ENCODE results near the gene WDFY2.
A peak's percentile ranks its signal among the peaks of the same experiment; 100 is the strongest.

WDFY2 gene

DNA sequence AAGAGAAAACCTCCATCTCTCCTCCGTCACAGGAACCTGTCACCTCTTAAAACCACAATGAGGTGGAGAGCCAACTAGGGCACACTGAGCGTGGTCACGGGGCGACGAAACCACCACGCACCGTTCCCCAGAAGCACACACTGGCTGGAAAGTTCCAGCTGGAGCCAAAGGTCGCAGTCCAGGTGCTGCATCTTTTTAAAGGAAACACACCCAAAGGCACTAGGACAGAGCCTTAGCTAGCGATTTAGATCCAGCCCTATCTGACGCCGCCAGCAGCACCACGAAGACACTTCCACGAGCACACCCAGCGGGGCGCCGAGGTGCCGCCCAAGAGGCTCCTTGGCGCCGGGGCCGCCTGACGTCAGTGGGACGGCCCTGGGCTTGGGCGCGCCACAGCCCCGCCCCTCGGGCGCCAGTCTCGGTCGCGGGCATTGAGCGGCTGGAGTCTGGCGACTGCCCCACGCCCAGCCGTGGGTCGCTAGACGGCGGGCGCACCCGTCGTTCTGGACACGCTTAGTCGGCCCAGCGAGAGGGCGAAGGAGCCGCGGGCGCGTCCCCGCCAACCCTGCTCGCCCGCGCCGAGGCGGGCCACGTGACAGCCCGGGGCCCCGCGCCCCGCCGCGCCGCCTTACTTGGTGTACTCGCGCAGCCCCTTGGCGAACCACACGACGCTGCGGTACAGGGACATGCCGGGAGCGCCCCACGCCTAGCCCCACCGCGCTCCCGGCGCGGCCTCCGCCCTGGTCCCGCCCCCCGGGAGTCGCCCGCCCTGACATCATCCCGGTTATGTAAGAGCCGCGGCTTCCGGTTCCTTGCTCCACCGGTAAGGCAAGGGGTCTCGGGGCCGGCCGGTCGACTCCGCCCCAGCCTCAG is 219.4 kb downstream of the WDFY2 start, which contains the start of gene DHRS12:
DHRS12 (minus strand) TSS at position 742 of the 873 bp plus-strand sequence. CDS start 4,504 bp downstream, outside the sequence.
- DNase-seq: peak; percentile 83

GRCh38 chr13:51804295-51805172 is 220.3 kb downstream of the WDFY2 start:
- DNase-seq: no peak

DNA sequence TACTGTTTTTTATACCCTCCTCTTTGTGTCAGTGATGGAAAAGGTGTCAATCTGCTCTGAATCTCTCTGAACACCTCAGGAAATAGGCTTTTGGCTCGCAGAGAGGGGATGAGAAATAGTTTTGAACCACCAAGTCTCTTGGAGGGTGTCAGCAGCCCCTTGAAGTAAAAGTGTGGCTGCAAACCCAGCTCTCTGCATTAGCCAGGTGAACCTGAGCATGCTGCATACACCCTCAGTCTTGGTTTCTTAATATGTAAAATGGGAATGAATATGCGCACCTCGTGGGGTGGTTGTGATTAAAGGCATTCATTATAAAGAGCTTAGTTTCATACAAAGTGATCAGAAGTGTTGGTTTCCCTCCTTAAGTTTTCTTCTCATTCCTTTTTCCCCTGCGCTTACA is 221.1 kb downstream of the WDFY2 start:
- no peak for DNase-seq

DNA sequence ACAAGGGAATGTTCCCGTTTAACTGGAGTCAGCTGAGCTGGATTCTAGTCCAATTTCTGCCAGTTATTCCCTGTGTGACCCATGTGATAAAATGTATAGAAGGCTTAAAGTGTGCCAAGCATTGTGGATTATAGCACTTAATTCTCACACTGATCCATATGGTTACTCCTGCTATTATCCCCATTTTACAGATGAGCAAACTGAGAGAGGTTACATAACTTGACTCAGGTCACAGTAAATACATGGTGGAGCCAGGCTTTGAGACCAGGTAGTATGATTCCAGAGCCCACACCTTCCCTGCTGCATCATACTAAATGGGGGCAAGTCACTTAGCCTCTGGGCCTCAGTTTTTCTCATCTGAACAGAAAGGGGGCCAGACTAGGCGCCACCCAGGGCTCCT is 221.7 kb downstream of the WDFY2 start:
- no peak for DNase-seq

DNA sequence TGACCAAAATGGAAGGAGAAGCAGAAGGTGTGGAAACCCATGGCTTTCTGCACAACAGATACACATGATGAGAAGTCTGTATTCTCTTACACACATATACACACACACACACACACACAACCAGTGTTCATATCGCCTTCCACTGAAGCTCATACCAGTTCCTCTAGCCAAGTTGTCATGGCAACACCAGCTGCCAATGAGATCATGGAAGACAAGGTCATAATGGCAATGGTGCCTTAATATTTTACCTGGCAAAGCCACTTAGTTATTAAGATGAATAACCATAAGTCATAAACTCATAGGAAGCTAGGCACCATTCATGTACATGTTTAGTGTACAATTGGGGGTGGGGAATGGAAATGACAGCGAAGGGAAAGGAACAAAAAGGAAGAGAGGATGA is 222.3 kb downstream of the WDFY2 start:
- no peak for DNase-seq

DNA sequence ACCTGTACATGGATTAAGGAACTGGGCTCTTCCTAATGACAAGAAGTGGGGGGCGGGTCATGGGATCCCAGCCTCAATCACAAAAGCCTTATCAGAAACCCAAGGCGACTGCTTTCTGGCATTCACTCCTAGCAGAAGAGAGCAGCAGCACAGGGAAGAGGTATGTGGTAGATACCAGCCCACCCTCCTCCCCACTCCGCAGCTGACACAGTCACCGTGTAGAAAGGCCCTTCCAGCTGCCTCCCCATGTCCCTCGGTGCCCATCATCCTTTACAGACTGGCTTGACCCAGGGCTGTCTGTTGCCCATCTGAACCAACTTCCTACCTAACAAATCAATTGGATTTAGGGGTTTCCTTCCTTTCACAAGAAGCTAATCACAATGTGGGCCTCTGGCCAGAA is 222.8 kb downstream of the WDFY2 start:
- DNase-seq: no peak

- DNase-seq: no peak
Observed at GRCh38 chr13:51808811-51809210, 224.5 kb downstream of the WDFY2 start.

GRCh38 chr13:51811046-51811445 is 226.8 kb downstream of the WDFY2 start:
- DNase-seq: no peak

- no peak for DNase-seq
Observed at GRCh38 chr13:51811920-51812451, 227.7 kb downstream of the WDFY2 start.

- DNase-seq: no peak
Observed at GRCh38 chr13:51814071-51814470, 229.8 kb downstream of the WDFY2 start.

GRCh38 chr13:51814825-51815650 is 230.8 kb downstream of the WDFY2 start:
- DNase-seq: peak; percentile 61

DNA sequence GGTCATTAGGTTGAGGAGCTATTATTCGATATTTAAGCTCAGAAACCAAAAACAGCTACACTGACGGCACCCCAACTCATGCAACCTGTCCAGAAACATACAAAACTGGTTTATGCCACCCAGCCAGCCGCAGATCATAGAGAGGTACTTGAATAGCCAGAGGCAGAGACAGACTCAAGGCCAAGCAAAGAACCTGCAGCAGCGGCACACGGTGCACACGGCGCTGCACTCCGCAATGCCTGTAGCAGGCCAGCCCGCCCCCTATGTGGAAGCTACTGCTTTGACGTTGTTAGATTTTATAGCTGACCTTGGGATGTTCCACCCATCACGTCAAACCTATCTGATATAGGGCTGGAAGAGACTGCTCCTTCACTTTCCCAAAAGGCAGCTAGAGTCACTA is 231.6 kb downstream of the WDFY2 start:
- no peak for DNase-seq

DNA sequence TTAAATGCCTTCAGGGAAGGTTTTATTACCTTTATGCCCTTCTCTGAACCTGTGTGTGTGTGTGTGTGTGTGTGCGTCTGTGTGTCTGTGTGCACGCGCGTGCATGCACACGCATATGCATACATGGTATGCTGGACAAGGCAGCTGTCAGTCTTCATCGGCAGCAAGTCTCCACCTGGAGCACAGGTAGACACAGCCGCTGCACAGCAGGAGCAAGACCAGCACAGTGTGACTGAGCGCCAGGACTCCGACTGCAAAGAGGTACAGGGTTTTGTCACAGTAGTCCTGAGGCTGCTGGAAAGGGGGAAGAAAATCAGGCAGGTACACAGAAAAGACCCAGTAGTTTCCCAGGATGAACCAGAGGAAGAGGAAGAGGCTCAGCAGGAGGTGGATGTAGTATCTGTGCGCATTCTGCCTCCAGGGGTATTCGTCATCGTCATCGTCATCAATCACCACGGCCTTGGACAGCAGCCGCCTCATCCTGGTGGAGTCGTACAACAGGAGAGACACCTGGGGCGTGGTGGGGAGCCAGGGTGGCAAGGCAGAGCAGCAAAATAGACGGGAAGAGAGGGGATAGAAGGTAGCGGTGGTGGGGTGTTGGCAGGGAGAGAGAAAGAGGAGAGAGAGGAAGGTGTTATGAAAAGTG is 232.5 kb downstream of the WDFY2 start:
- no peak for DNase-seq
